ENCODE measurements around the gene CEACAM8.
"Not testable (repeated sequence)": the region's sequence is repeated elsewhere in the genome, so short reads cannot be mapped to it uniquely, and the experiment has no call there.

DNA sequence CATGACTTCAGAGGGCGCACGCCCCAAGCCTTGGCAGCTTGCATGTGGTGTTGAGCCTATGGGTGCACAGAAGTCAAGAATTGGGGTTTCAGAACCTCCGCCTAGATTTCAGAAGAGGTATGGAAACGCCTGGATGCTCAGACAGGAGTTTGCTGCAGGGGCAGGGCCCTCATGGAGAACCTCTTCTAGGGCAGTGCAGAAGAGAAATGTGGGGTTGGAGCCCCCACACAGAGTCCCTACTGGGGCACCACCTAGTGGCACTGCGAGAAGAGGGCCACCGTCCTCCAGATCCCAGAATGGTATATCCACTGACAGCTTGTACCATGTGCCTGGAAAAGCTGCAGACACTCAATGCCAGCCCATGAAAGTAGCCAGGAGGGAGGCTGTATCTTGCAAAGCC, 44.2 kb downstream of the CEACAM8 start:
- not testable (repeated sequence) for TF ChIP-seq POLR2A, CTCF (IDR thresholded peaks at IDR 0.05)

Measured in transverse colon (tissue), 3 donors.